HG02973 (cell line): ENCODE results near the gene POTEH.
"Not testable (repeated sequence)": the region's sequence is repeated elsewhere in the genome, so short reads cannot be mapped to it uniquely, and the experiment has no call there.

Experiments
- ATAC-seq: cut with Tn5 transposase; IDR thresholded peaks from one replicate; pipeline ENCODE4 v1.9.1; 2021; ENCODE audit warnings: moderate library complexity; ENCODE audit not compliant: unreplicated experiment

The POTEH gene

GRCh38 chr22:15734411-15734810, 44.6 kb downstream of the POTEH start:
- not testable (repeated sequence) for ATAC-seq

GRCh38 chr22:15738157-15738908, 48.5 kb downstream of the POTEH start:
- ATAC-seq = not testable (repeated sequence)

GRCh38 chr22:15738909-15739391, 49.1 kb downstream of the POTEH start:
- not testable (repeated sequence) for ATAC-seq

- not testable (repeated sequence) for ATAC-seq
Measured at GRCh38 chr22:15747636-15748323, 58.0 kb downstream of the POTEH start.

- ATAC-seq = not testable (repeated sequence)
Measured at GRCh38 chr22:15749181-15749970, 59.5 kb downstream of the POTEH start.

- ATAC-seq = not testable (repeated sequence)
Measured at GRCh38 chr22:15759443-15760097, 69.7 kb downstream of the POTEH start.

GRCh38 chr22:15760388-15761150, 70.7 kb downstream of the POTEH start:
- ATAC-seq = not testable (repeated sequence)

- not testable (repeated sequence) for ATAC-seq
Measured at GRCh38 chr22:15761151-15761777, 71.4 kb downstream of the POTEH start.

GRCh38 chr22:15763559-15763958, 73.7 kb downstream of the POTEH start:
- not testable (repeated sequence) for ATAC-seq
